ENCODE data around the gene ASPHD1.
A peak's percentile ranks its signal among the peaks of the same experiment; 100 is the strongest.
"Not testable (repeated sequence)": the region's sequence is repeated elsewhere in the genome, so short reads cannot be mapped to it uniquely, and the experiment has no call there.

ASPHD1 gene

DNA sequence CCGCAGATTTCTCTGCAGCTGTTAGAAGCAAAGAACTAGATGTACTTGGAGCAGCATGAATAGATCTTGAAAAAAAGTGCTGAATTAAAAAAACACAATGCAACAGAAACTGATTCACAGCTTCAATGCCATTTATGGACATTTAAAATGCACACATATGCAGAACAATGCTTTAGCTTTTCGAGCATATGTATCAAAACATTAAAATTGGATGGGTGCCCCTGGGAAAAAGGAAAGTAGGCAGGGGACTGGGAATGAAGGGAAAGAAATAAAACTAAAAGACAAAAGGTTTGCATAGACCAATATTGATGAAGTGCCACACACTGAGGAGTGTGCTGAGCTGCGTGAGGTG is 20.7 kb downstream of the ASPHD1 start:
- H3K27ac ChIP-seq (ENCODE audit: low read depth, low read length, severe bottlenecking): no peak overlapping the region
- H3K4me3 ChIP-seq (ENCODE audit: extremely low read depth, insufficient read depth, low read length, poor library complexity, severe bottlenecking): no peak overlapping the region
- WGBS, 2 experiments (ENCODE audit: insufficient coverage in 2 of 2): 88 to 94% methylated on average over 2 of the region's 3 CpGs
- no peaks in the 10 kb centered on the region for H3K9me3 ChIP-seq (ENCODE audit: control insufficient read depth, low read length)
- peaks cover 56% of the 10 kb centered on the region for H3K36me3 ChIP-seq (ENCODE audit: control insufficient read depth, insufficient read depth, low read length)
- peaks cover 5% of the 10 kb centered on the region for H3K4me1 ChIP-seq (ENCODE audit: control insufficient read depth, insufficient read depth, low read length, poor library complexity, severe bottlenecking)

DNA sequence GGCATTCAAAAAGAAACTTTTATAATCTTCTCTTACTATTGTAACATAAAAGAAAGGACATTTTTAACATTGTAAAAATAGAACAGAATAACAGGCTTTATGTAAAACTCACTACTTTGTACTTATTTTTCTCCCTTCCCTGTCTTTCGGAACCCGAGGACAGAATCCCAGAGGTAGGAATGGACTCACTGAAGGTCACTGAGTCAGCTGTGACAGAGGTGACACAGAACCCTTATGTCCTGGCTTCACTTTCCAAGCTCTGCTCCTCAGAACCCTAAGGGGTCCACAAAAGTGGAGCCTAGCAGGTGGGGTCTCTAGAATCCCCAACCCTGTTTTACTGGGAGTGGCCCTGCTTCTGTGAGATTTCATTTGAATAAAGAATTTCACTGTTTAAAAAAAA is 22.0 kb downstream of the ASPHD1 start:
- H3K4me1 ChIP-seq (ENCODE audit: control insufficient read depth, insufficient read depth, low read length, poor library complexity, severe bottlenecking): peaks cover 11% of the 10 kb centered on the region
- no peak overlapping the region for H3K27ac ChIP-seq (ENCODE audit: low read depth, low read length, severe bottlenecking)
- 100% methylated on average over 2 of the region's 2 CpGs for WGBS, 2 experiments (ENCODE audit: insufficient coverage in 2 of 2)
- no peaks in the 10 kb centered on the region for H3K9me3 ChIP-seq (ENCODE audit: control insufficient read depth, low read length)
- H3K4me3 ChIP-seq (ENCODE audit: extremely low read depth, insufficient read depth, low read length, poor library complexity, severe bottlenecking): no peak overlapping the region
- peaks cover 44% of the 10 kb centered on the region for H3K36me3 ChIP-seq (ENCODE audit: control insufficient read depth, insufficient read depth, low read length)

DNA sequence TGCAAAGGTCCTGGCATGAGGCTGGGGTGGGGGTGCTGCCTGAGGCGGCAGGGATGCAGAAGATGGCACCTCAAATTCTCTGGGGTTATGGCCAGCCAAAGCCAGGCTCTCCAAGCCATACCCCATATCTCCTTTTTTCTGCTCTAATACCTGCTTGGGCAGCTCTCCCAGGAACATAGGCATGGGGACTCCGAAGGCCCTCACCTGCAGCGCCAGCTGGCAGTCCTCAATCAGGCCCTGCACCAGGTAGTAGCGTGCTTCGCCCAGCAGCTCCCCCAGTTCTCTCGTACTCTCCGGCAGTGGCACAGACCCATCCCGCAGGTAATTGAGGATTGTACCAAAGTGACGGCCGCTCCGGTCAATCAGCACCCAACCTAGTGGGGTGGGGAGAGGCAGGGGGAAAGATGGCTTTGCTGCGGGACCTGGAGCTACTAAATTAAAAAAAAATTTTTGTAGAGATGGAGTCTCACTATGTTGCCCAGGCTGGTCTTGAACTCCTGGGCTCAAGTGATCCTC is 22.8 kb downstream of the ASPHD1 start:
- WGBS, 2 experiments (ENCODE audit: insufficient coverage in 2 of 2): 98% methylated on average over 8 to 12 of the region's 12 CpGs
- no peak overlapping the region for H3K27ac ChIP-seq (ENCODE audit: low read depth, low read length, severe bottlenecking)

DNA sequence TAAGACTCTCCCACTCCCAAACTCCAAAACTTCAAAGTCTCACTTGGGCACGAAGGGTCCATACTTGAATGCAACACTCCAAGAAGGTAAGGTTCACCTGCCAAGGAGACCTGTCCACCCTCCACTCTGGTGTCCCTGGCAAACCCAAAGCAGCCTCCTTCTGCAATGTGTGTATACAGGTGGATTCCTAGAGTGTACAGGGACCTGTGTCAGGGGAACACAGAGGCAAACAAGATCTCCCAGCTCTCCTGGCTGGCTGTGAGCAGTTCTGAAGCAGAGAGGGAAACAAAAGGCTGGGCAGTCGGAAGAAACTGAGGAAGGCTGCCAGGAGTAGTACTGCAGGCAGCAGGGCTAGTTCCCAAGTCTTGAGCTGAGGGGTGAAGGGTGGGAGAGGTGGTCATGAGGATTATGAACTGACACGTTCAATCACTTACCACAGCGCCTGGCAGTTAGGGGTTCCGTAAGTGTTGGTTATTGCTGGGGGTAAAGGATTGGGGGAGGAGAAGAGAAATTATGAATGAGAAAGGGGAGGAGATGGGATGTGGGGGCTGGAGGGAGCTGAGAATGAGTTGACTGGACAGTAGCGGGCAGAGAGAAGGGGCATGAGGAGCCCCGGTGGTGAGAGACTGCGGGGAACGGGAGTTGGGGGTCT is 24.9 kb downstream of the ASPHD1 start:
- Histone ChIP-seq H3K27ac (ENCODE audit: low read depth, low read length, severe bottlenecking) (no peak overlapping the region), H3K4me3 (ENCODE audit: extremely low read depth, insufficient read depth, low read length, poor library complexity, severe bottlenecking) (peak overlapping the region; percentile 86), H3K36me3 (ENCODE audit: control insufficient read depth, insufficient read depth, low read length) (peaks cover 29% of the 10 kb centered on the region), H3K9me3 (ENCODE audit: control insufficient read depth, low read length) (no peaks in the 10 kb centered on the region), H3K4me1 (ENCODE audit: control insufficient read depth, insufficient read depth, low read length, poor library complexity, severe bottlenecking) (peaks cover 11% of the 10 kb centered on the region)
- WGBS, 2 experiments (ENCODE audit: insufficient coverage in 2 of 2): 20 to 23% methylated on average over 5 to 6 of the region's 9 CpGs

More for the DNA sequence above, 22.8 kb downstream of the ASPHD1 start:
- H3K36me3 ChIP-seq (ENCODE audit: control insufficient read depth, insufficient read depth, low read length): peaks cover 43% of the 10 kb centered on the region
- H3K4me1 ChIP-seq (ENCODE audit: control insufficient read depth, insufficient read depth, low read length, poor library complexity, severe bottlenecking): peaks cover 11% of the 10 kb centered on the region
- H3K4me3 ChIP-seq (ENCODE audit: extremely low read depth, insufficient read depth, low read length, poor library complexity, severe bottlenecking): no peak overlapping the region
- H3K9me3 ChIP-seq (ENCODE audit: control insufficient read depth, low read length): no peaks in the 10 kb centered on the region

DNA sequence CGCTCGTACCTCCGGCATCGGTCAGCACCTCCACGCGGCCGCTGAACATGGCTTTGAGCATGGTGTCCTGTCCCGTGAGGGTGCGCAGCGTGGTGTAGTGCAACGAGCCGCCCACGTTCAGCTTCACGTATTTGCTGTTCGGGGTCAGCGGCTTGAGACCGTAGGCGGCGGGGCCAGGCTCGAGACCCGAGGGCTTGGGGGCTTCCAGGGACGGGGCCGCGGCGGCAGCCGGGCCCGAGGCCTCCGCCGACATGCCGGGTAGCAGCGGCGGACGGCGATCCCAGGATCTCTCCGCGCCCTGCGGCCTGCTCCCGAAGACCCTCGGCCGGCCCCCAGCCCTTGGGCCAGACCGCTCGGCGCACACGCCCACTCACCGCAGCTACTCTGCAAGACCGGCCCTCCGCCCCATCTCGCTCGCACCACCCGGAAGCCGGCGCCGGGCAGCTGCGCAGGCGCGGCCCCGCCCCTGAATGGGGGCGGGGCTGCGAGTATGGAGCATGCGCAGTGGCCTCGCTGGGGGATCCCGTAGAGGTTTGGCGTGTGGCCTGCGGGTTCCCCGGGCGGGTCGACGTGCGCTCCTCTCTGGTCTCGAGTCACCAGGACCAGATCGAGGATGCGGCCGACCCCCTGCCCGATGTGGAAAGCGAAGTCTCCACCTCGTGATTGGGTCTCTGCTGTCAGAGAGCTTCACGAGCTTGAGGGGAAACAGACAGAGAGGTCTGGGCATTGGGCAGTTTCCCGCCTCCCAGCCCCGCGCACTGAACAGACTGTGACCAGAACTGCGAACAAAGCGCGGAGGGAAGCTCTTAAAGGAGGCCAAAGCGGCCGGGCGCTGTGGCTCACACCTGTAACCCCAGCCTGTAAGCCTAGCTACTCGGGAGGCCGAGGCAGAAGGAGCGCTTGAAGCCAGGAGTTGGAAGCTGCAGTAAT is 25.8 kb downstream of the ASPHD1 start, which contains the start of gene KCTD13:
TSS of gene KCTD13 (minus strand) at position 446 of the 930 bp plus-strand sequence. CDS start at position 253, 193 bp downstream.
- peaks cover 11% of the 10 kb centered on the region for H3K4me1 ChIP-seq (ENCODE audit: control insufficient read depth, insufficient read depth, low read length, poor library complexity, severe bottlenecking)
- no peaks in the 10 kb centered on the region for H3K9me3 ChIP-seq (ENCODE audit: control insufficient read depth, low read length)
- WGBS, 2 experiments (ENCODE audit: insufficient coverage in 2 of 2): 1% methylated on average over 77 to 83 of the region's 89 CpGs
- peak within 1 kb of the TSS; percentile 86 for H3K4me3 ChIP-seq (ENCODE audit: extremely low read depth, insufficient read depth, low read length, poor library complexity, severe bottlenecking)
- H3K36me3 ChIP-seq (ENCODE audit: control insufficient read depth, insufficient read depth, low read length): peaks cover 21% of the 10 kb centered on the region
- peak within 1 kb of the TSS; percentile 76 for H3K27ac ChIP-seq (ENCODE audit: low read depth, low read length, severe bottlenecking)

DNA sequence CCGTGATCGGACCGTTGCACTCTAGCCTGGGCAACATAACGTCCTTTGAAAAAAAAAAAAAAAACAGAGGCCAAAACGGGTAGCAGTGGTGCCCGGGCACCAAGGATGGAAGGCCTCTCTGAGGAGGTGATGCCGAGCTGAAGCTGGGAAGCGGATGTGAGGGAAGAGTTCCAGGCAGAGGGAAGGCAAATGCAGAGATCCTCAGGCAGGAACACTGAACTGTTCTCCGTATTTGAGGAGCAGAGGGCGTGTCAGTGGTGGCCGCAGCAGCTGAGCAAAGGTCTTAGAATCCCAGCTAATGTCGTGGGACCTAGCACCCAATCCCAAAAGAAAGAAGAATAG is 26.4 kb downstream of the ASPHD1 start:
- WGBS, 2 experiments (ENCODE audit: insufficient coverage in 2 of 2): 18% methylated on average over 12 of the region's 12 CpGs
- H3K4me3 ChIP-seq (ENCODE audit: extremely low read depth, insufficient read depth, low read length, poor library complexity, severe bottlenecking): peak overlapping the region; percentile 86
- H3K27ac ChIP-seq (ENCODE audit: low read depth, low read length, severe bottlenecking): peak overlapping the region; percentile 76
- H3K4me1 ChIP-seq (ENCODE audit: control insufficient read depth, insufficient read depth, low read length, poor library complexity, severe bottlenecking): peaks cover 11% of the 10 kb centered on the region
- no peaks in the 10 kb centered on the region for H3K9me3 ChIP-seq (ENCODE audit: control insufficient read depth, low read length)
- peaks cover 16% of the 10 kb centered on the region for H3K36me3 ChIP-seq (ENCODE audit: control insufficient read depth, insufficient read depth, low read length)

DNA sequence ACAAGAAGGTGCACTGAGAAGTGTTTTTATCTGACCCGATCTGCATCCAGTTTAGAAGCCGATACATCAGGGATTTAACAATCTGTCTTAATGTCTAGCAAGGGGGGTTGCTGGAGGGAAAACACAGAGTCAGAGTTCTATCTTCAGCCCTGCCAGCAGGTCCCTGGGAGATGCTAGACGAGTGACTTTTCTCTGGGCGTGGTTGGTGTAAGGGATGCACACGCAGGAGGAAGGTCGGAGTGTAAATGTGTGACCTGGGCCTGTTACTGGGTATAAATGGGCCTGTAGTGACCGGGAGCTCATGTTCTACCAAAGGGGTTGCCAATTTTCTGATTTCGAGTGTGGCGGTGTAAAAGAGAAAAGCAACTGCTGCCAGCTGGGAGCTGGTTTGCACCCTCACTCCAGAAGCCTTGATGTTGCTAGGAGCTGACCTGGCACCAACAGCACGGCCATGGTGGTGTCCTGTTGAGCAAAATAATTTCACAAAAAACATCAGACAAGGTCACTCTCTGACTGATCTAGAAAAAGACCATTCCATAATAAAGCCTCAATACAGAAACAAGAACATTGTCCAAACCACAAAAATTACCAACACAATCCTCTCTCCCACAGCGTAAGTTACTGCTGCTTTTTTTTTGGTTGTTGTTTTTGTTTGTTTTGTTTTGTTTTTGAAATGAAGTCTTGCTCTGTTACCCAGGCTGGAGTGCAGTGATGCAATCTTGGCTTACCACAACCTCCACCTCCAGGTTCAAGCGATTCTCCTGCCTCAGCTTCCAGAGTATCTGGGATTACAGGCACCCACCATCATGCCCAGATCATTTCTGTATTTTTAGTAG is 27.0 kb downstream of the ASPHD1 start:
- 82 to 84% methylated on average over 8 to 9 of the region's 12 CpGs for WGBS, 2 experiments (ENCODE audit: insufficient coverage in 2 of 2)
- Histone ChIP-seq H3K36me3 (ENCODE audit: control insufficient read depth, insufficient read depth, low read length) (peaks cover 13% of the 10 kb centered on the region), H3K4me1 (ENCODE audit: control insufficient read depth, insufficient read depth, low read length, poor library complexity, severe bottlenecking) (peaks cover 11% of the 10 kb centered on the region), H3K27ac (ENCODE audit: low read depth, low read length, severe bottlenecking) (no peak overlapping the region), H3K4me3 (ENCODE audit: extremely low read depth, insufficient read depth, low read length, poor library complexity, severe bottlenecking) (peak overlapping the region; percentile 86), H3K9me3 (ENCODE audit: control insufficient read depth, low read length) (no peaks in the 10 kb centered on the region)

DNA sequence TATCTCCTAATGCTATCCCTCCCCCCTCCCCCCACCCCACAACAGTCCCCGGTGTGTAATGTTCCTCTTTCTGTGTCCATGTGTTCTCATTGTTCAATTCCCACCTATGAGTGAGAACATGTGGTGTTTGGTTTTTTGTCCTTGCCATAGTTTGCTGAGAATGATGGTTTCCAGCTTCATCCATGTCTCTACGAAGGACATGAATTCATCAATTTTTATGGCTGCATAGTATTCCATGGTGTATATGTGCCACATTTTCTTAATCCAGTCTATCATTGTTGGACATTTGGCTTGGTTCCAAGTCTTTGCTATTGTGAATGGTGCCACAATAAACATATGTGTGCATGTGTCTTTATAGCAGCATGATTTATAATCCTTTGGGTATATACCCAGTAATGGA is 31.5 kb downstream of the ASPHD1 start:
- H3K9me3 ChIP-seq (ENCODE audit: control insufficient read depth, low read length); H3K4me3 ChIP-seq (ENCODE audit: extremely low read depth, insufficient read depth, low read length, poor library complexity, severe bottlenecking); H3K27ac ChIP-seq (ENCODE audit: low read depth, low read length, severe bottlenecking); H3K36me3 ChIP-seq (ENCODE audit: control insufficient read depth, insufficient read depth, low read length); H3K4me1 ChIP-seq (ENCODE audit: control insufficient read depth, insufficient read depth, low read length, poor library complexity, severe bottlenecking): not testable (repeated sequence)
- WGBS, 2 experiments (ENCODE audit: insufficient coverage in 2 of 2): no CpG with 5 or more reads among the region's 2 CpGs

- Histone ChIP-seq H3K27ac (ENCODE audit: low read depth, low read length, severe bottlenecking) (no peak overlapping the region), H3K36me3 (ENCODE audit: control insufficient read depth, insufficient read depth, low read length) (no peaks in the 10 kb centered on the region), H3K4me1 (ENCODE audit: control insufficient read depth, insufficient read depth, low read length, poor library complexity, severe bottlenecking) (no peaks in the 10 kb centered on the region), H3K4me3 (ENCODE audit: extremely low read depth, insufficient read depth, low read length, poor library complexity, severe bottlenecking) (no peak overlapping the region), H3K9me3 (ENCODE audit: control insufficient read depth, low read length) (peaks cover 7% of the 10 kb centered on the region)
- WGBS, 2 experiments (ENCODE audit: insufficient coverage in 2 of 2): 92 to 100% methylated on average over 3 to 4 of the region's 4 CpGs
Observed at GRCh38 chr16:29940656-29941055, 40.4 kb downstream of the ASPHD1 start.
